H1 (cell line): ENCODE data around the gene COMP. TPM values are rescaled to one million over a fixed set of nuclear protein-coding genes. Genes with fewer than 3 reads are reported as not detected.

Experiments
- CTCF ChIA-PET: fragments of 300-600 bp; sonication (Branson Sonifier 250); formaldehyde crosslinking; loops from one replicate; lab custom pipeline; 2021; ENCODE audit not compliant: partially characterized antibody; lab: Charles Lee
- POLR2A ChIA-PET: fragments of 300-600 bp; sonication (Branson Sonifier 250); formaldehyde crosslinking; loops from one replicate; lab custom pipeline; 2021; ENCODE audit warnings: inconsistent platforms; ENCODE audit not compliant: partially characterized antibody; lab: Charles Lee
- DNase-seq, 2 experiments: peaks; one replicate each; pipeline versions ENCODE4 v3.0.0 to v3.0.0-alpha.2; 2010 to 2022; ENCODE audit warnings: low spot score in 2 of 2, low read depth in 1 of 2, mixed read lengths in 1 of 2
- FAIRE-seq: peaks from 2 replicates; lab custom pipeline; 2011; peaks lifted over from hg19 to GRCh38; lab: Jason Lieb, UNC
- H2AFZ ChIP-seq: 2 replicates; pipeline ENCODE4 v1.8.1; 2012; ENCODE audit warnings: low read length, inconsistent platforms
- H2AK5ac ChIP-seq: 2 replicates; pipeline ENCODE4 v1.6.1; 2013; ENCODE audit warnings: low read depth, low read length
- H2BK120ac ChIP-seq: replicated peaks from 2 replicates; pipeline ENCODE3; 2013; ENCODE audit warnings: low read depth, low read length, inconsistent platforms
- H2BK12ac ChIP-seq: 2 replicates; pipeline ENCODE4 v1.6.1; 2013; ENCODE audit warnings: low read depth, low read length
- H2BK15ac ChIP-seq: 2 replicates; pipeline ENCODE4 v1.6.1; 2013; ENCODE audit warnings: low read length
- H2BK20ac ChIP-seq: 2 replicates; pipeline ENCODE4 v1.6.1; 2013; ENCODE audit warnings: low read length
- H2BK5ac ChIP-seq: 2 replicates; pipeline ENCODE4 v1.6.1; 2013; ENCODE audit warnings: low read depth, low read length
- H3K14ac ChIP-seq: 2 replicates; pipeline ENCODE4 v1.6.1; 2013; ENCODE audit warnings: inconsistent platforms; ENCODE audit not compliant: insufficient read length
- H3K18ac ChIP-seq: 2 replicates; pipeline ENCODE4 v1.6.1; 2013; ENCODE audit warnings: low read length; ENCODE audit errors: extremely low read depth
- H3K23ac ChIP-seq: 2 replicates; pipeline ENCODE4 v1.6.1; 2013; ENCODE audit warnings: inconsistent platforms; ENCODE audit not compliant: insufficient read length
- H3K23me2 ChIP-seq: 2 replicates; pipeline ENCODE4 v1.6.1; 2013; ENCODE audit warnings: low read depth, low read length
- H3K27ac ChIP-seq: 2 replicates; pipeline ENCODE4 v1.6.1; 2011; ENCODE audit warnings: low read depth, low read length, inconsistent platforms
- H3K27me3 ChIP-seq, 4 experiments: replicated peaks in 1 of 4; 1 replicate in 1 of 4; 2 replicates in 3 of 4; pipeline versions ENCODE4 v1.6.1 to v1.8.1; 2011 to 2013; ENCODE audit warnings: low read length in 3 of 4, mild to moderate bottlenecking in 3 of 4, inconsistent platforms in 2 of 4, mixed read lengths in 2 of 4, moderate library complexity in 1 of 4; ENCODE audit not compliant: control insufficient read depth in 3 of 4, insufficient read depth in 3 of 4; ENCODE audit errors: extremely low read depth in 1 of 4
- H3K36me3 ChIP-seq, 4 experiments: 2 replicates each; pipeline versions ENCODE4 v1.6.1 to v1.8.1; 2011 to 2013; ENCODE audit warnings: mild to moderate bottlenecking in 4 of 4, low read length in 3 of 4, moderate library complexity in 2 of 4, control low read depth in 1 of 4, inconsistent platforms in 1 of 4; ENCODE audit not compliant: insufficient read depth in 4 of 4, control insufficient read depth in 2 of 4
- H3K4ac ChIP-seq: replicated peaks from 2 replicates; pipeline ENCODE3; 2013; ENCODE audit warnings: low read length, low read depth, mixed read lengths, inconsistent platforms; ENCODE audit not compliant: insufficient read length
- H3K4me1 ChIP-seq, 4 experiments: replicated peaks in 1 of 4; 1 replicate in 1 of 4; 2 replicates in 3 of 4; pipeline versions ENCODE4 v1.6.1 to v1.8.1; 2011 to 2013; ENCODE audit warnings: low read length in 3 of 4, inconsistent platforms in 2 of 4, mixed read lengths in 1 of 4; ENCODE audit not compliant: insufficient read depth in 4 of 4, control insufficient read depth in 3 of 4
- H3K4me2 ChIP-seq, 2 experiments: 2 replicates each; pipeline versions ENCODE4 v1.6.1 to v1.8.1; 2011 to 2013; ENCODE audit warnings: low read depth in 2 of 2, low read length in 2 of 2, control low read depth in 1 of 2, inconsistent platforms in 1 of 2, mild to moderate bottlenecking in 1 of 2; ENCODE audit not compliant: insufficient read depth in 1 of 2
- H3K4me3 ChIP-seq, 4 experiments: fragments of 200-600, 300-600 bp in 1 of 4; sonication (generic), shearing (Covaris generic), sonication (Bioruptor Twin) in 1 of 4; 2 replicates each; pipeline versions ENCODE4 v1.5.1 to v1.8.1; 2011 to 2016; ENCODE audit warnings: low read length in 4 of 4, low read depth in 3 of 4, control low read depth in 2 of 4, inconsistent platforms in 2 of 4, mild to moderate bottlenecking in 2 of 4, mixed read lengths in 1 of 4, moderate library complexity in 1 of 4; ENCODE audit not compliant: insufficient read depth in 2 of 4; ENCODE audit errors: extremely low read depth in 1 of 4
- H3K56ac ChIP-seq: replicated peaks from 2 replicates; pipeline ENCODE3; 2013; ENCODE audit warnings: low read depth, mild to moderate bottlenecking, mixed read lengths, low read length, inconsistent platforms; ENCODE audit not compliant: insufficient read length
- H3K79me1 ChIP-seq: 2 replicates; pipeline ENCODE4 v1.6.1; 2013; ENCODE audit warnings: low read depth, low read length, control low read depth
- H3K79me2 ChIP-seq, 2 experiments: 2 replicates each; pipeline versions ENCODE4 v1.6.1 to v1.8.1; 2012 to 2013; ENCODE audit warnings: low read length in 2 of 2, mild to moderate bottlenecking in 2 of 2, inconsistent platforms in 1 of 2; ENCODE audit not compliant: insufficient read depth in 2 of 2, control insufficient read depth in 1 of 2
- H3K9ac ChIP-seq, 4 experiments: replicated peaks in 1 of 4; 1 replicate in 1 of 4; 2 replicates in 3 of 4; pipeline versions ENCODE4 v1.6.1 to v1.8.1; 2011 to 2013; ENCODE audit warnings: low read depth in 3 of 4, low read length in 3 of 4, control low read depth in 2 of 4, mild to moderate bottlenecking in 2 of 4, moderate library complexity in 2 of 4, inconsistent platforms in 1 of 4; ENCODE audit errors: extremely low read depth in 1 of 4
- H3K9me3 ChIP-seq, 2 experiments: 2 replicates each; pipeline versions ENCODE4 v1.6.1 to v1.8.1; 2012 to 2013; ENCODE audit warnings: mild to moderate bottlenecking in 2 of 2, moderate library complexity in 2 of 2, control low read depth in 1 of 2, inconsistent platforms in 1 of 2, low read depth in 1 of 2, low read length in 1 of 2, mixed read lengths in 1 of 2; ENCODE audit not compliant: insufficient read depth in 2 of 2
- H4K20me1 ChIP-seq, 2 experiments: replicated peaks in 1 of 2; 2 replicates each; pipeline versions ENCODE3 to v1.8.1; 2011 to 2013; ENCODE audit warnings: inconsistent platforms in 2 of 2, low read length in 2 of 2, mild to moderate bottlenecking in 1 of 2; ENCODE audit not compliant: insufficient read depth in 2 of 2, control insufficient read depth in 1 of 2
- H4K5ac ChIP-seq: 2 replicates; pipeline ENCODE4 v1.6.1; 2013; ENCODE audit warnings: low read length, low read depth, mixed read lengths, inconsistent platforms; ENCODE audit not compliant: insufficient read length
- H4K8ac ChIP-seq: 2 replicates; pipeline ENCODE4 v1.8.0; 2013; ENCODE audit warnings: mild to moderate bottlenecking, moderate library complexity, low read length, inconsistent platforms; ENCODE audit not compliant: insufficient read depth; ENCODE audit errors: extremely low read depth
- H4K91ac ChIP-seq: replicated peaks from 2 replicates; pipeline ENCODE3; 2013; ENCODE audit warnings: low read length, mixed read lengths, inconsistent platforms; ENCODE audit not compliant: insufficient read length
- CBX8 ChIP-seq: fragments of 300-800, 300-1000 bp; sonication (generic); IDR thresholded peaks from 2 replicates; pipeline ENCODE4 v1.7.1; 2016; ENCODE audit warnings: low read depth, low read length, borderline replicate concordance
- CREB1 ChIP-seq: IDR thresholded peaks from 2 replicates; pipeline ENCODE4 v1.6.1; 2012; ENCODE audit warnings: inconsistent platforms
- CTBP2 ChIP-seq: IDR thresholded peaks from 2 replicates; pipeline ENCODE4 v1.7.0; 2011; ENCODE audit warnings: borderline replicate concordance, mild to moderate bottlenecking, moderate library complexity, mixed read lengths, low read length; ENCODE audit not compliant: insufficient read depth, insufficient read length
- JUN ChIP-seq: IDR thresholded peaks from 2 replicates; pipeline ENCODE4 v1.6.1; 2011; ENCODE audit warnings: low read depth, mild to moderate bottlenecking, improper control_type of control experiment, low read length
- MAFK ChIP-seq: IDR thresholded peaks from 2 replicates; pipeline ENCODE4 v1.6.1; 2012; ENCODE audit warnings: low read depth, mild to moderate bottlenecking, improper control_type of control experiment, low read length
- RNF2 ChIP-seq: fragments of 200-900, 300-1000 bp; sonication (generic); IDR thresholded peaks from 2 replicates; pipeline ENCODE4 v1.7.1; 2016; ENCODE audit warnings: borderline replicate concordance, low read depth, mild to moderate bottlenecking, antibody characterized with exemption, low read length; ENCODE audit not compliant: poor library complexity, severe bottlenecking; ENCODE audit errors: missing control alignments
- RXRA ChIP-seq: IDR thresholded peaks from 2 replicates; pipeline ENCODE4 v1.6.1; 2011; ENCODE audit warnings: low read depth, mild to moderate bottlenecking, low read length, moderate library complexity; ENCODE audit not compliant: insufficient read depth
- SIN3A ChIP-seq, 2 experiments: IDR thresholded peaks in 1 of 2; conservative IDR thresholded peaks in 1 of 2; 2 replicates each; pipeline ENCODE4 v1.6.1; 2011 to 2012; ENCODE audit warnings: low read length in 2 of 2, improper control_type of control experiment in 1 of 2, low read depth in 1 of 2, mild to moderate bottlenecking in 1 of 2
- WGBS, 2 experiments: shearing (Covaris generic) in 1 of 2; methylation state at CpG; one replicate each; pipeline versions ENCODE4 v1.1.6 to v1.1.7; 2013 to 2015; ENCODE audit warnings: low lambda C conversion rate in 2 of 2, mixed read lengths in 2 of 2, inconsistent platforms in 1 of 2, low coverage in 1 of 2, missing lambda C conversion rate in 1 of 2; ENCODE audit not compliant: insufficient replicate concordance in 2 of 2, insufficient coverage in 1 of 2, insufficient read length in 1 of 2; ENCODE audit errors: extremely low coverage in 1 of 2, missing lambda C conversion rate in 1 of 2; 5-methylcytosine and 5-hydroxymethylcytosine counted together
- polyA plus RNA-seq, 7 experiments: library from polyadenylated mRNA; depleted of rRNA in 3 of 7; stranded (reverse) in 5 of 7; unstranded in 2 of 7; fragments of >200 nt in 5 of 7; fragments of 200-250 nt in 2 of 7; gene quantifications; 1 replicate in 5 of 7; 2 replicates in 1 of 7; 4 replicates in 1 of 7; pipeline versions ENCODE4 v1.2.1 to v1.2.3, GENCODE V29; 2011 to 2013; ENCODE audit warnings: missing spikeins in 2 of 7, mixed read lengths in 2 of 7
- total RNA-seq: library from RNA; stranded (reverse); fragmentation: NEBNext Ultra II Directional; extraction: Animal tissue kit (Norgen Biotek cat#: 25700); gene quantifications from 2 replicates; pipeline ENCODE4 v1.2.1, GENCODE V29; 2021

COMP gene
- total and polyA plus RNA-seq, 2 of the 8 experiments (the other 6 are each of a cell fraction or from before 2014, with no cell fraction given) = 0.17 TPM

DNA sequence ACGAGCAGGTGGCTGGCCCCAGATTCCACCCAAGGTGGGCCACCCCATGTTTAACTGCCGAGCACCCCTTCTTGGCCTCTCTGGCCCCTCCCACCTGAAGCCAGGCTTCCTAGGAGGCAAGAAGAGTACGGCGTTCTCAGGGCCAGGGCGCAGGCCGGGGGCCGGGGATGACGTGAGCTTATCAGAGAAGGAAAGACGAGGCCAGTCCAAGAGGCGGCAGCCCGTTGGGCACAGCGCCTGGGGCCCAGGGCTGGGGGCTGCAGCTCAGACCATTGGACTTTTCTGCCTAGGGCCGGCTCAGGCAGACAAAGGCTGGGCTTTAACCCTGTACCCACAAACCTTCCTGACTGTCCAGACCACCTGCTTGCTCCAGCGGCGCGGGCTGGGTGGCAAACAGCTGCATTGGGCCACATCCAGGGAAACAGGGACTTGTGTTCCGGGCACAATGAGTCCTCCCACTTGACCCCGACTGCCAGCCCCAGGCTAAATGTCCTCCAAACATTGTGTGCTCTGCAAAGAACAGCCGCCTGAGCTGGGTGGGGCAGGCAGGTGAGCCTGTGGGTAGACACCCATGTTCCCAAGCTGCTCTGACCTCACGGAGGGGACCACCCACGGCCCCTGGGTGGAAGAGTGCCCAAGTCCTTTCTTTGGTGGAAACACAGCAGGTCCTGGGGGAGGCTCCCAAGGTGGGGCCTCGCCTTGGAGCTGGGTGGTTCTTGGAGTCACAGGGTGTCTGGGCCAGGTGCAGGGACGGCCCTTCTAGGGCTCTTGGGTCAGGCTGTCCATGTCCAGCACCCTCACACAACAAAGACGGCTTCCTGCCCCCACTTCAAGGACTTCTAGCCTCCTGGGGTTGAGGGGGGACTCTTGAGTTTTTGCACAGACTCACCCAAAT lies 21.9 kb downstream of the COMP start:
- H4K91ac ChIP-seq = no peak overlapping the region
- H3K4ac ChIP-seq = no peak overlapping the region
- H3K23ac ChIP-seq = no peak overlapping the region
- no peaks in the 10 kb centered on the region for H3K79me2 ChIP-seq
- H3K27ac ChIP-seq = no peak overlapping the region
- no peak for DNase-seq
- CTCF ChIA-PET = interaction anchor here (0.7 to 4.9 kb wide), 6 partner anchors 17 to 175 kb away, joined by 3 to 26 read pairs (median 4); no protein-coding TSS in a partner anchor
- peaks cover 0 to 7% (median 3%) of the 10 kb centered on the region in 4 experiments; a peak in 2 of 7 replicates for H3K4me1 ChIP-seq
- H4K5ac ChIP-seq = no peak overlapping the region
- no peak overlapping the region for H3K56ac ChIP-seq
- H3K36me3 ChIP-seq = no peaks in the 10 kb centered on the region
- no peak overlapping the region for H3K4me2 ChIP-seq
- H4K20me1 ChIP-seq = peaks cover 7 to 24% of the 10 kb centered on the region in 2 experiments
- POLR2A ChIA-PET = interaction anchor here (1.0 kb wide), 1 partner anchor 12 kb away, joined by 3 read pairs; no protein-coding TSS in a partner anchor
- H2BK15ac ChIP-seq = no peak overlapping the region
- H2AFZ ChIP-seq = no peak overlapping the region
- H2BK20ac ChIP-seq = no peak overlapping the region
- H3K9me3 ChIP-seq = no peaks in the 10 kb centered on the region
- 85% methylated on average over 24 of the region's 24 CpGs; no CpG with 5 or more reads in 1 of the 2 experiments for WGBS, 2 experiments
- FAIRE-seq = no peak
- H2BK5ac ChIP-seq = no peak overlapping the region
- no peaks in the 10 kb centered on the region; the same call in 1 of the 2 replicates for H3K23me2 ChIP-seq
- H3K9ac ChIP-seq = no peak overlapping the region
- no peaks in the 10 kb centered on the region for H3K79me1 ChIP-seq
- no peak overlapping the region for H3K14ac ChIP-seq
- no peak overlapping the region for H2BK12ac ChIP-seq
- peaks cover 9 to 60% (median 47%) of the 10 kb centered on the region in 4 experiments for H3K27me3 ChIP-seq
- no peak overlapping the region for H2BK120ac ChIP-seq
- H2AK5ac ChIP-seq = no peak overlapping the region
- no peak overlapping the region for H3K18ac ChIP-seq
- H3K4me3 ChIP-seq = no peak overlapping the region
- peak overlapping the region; percentile 68; the same call in 1 of the 2 replicates for H4K8ac ChIP-seq
- TF ChIP-seq CREB1 = no peak
- TF ChIP-seq RNF2 = no peak
- TF ChIP-seq MAFK = no peak
- TF ChIP-seq JUN = no peak
- no peak for TF ChIP-seq RXRA
- TF ChIP-seq CBX8 = no peak
- TF ChIP-seq SIN3A (conservative IDR thresholded peaks at IDR 0.05 in 1 of 2, IDR thresholded peaks at IDR 0.05 in 1 of 2; ENCODE audit: low read depth in 1 of 2, low read length in 2 of 2) = no peak
- TF ChIP-seq CTBP2 = no peak
